ENCODE results near the gene SSTR3. TPM values are rescaled to one million over a fixed set of nuclear protein-coding genes. Genes with fewer than 3 reads are reported as not detected.
A peak's percentile ranks its signal among the peaks of the same experiment; 100 is the strongest.

The SSTR3 gene
- total RNA-seq, 1 donor from 2014 or later = not detected

DNA sequence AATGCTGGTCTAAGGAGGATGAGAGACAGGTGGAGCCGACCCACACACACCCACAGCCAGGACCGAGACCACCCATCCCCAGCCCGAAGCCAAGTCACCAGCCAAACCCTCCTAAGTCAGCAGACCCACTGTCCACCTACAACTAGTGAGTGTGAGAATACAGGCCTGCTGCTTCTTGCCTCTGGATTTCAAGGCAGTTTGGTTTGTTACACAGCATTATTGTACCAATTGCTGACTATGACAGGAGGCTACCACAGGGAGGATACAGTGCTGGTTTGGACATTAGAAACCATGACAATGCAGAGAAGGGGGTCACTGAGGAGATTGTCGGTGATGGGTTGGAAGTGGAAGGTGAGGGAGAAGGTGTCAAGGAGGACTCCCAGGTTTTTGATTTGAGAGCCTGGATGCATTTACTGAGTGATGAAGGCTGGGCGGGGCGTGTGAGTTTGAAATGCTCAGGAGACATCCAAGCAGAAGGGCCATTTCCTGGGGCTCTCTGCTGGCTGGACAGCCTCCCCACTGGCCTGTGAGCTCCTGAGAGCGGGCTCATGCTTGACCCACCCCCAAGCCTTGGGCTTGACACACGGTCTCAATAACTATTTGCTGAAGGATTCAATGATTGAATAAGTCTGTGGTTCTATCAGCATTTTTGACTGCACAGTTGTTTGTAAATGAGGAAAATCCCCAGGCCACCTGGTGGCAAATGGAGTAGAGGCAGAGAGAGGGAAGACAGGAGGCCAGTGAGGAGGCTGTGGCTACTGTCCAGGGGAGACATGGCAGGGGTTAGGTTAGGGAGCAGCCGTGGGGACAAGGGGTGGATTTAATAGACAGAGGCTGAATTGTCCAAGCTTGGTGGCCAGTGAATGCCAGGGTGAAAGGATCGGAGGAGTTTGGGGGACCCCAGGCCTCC, 9.4 kb upstream of the SSTR3 start:
- Histone ChIP-seq H3K4me3 (no peak overlapping the region), H3K36me3 (no peaks in the 10 kb centered on the region), H3K9me3 (no peaks in the 10 kb centered on the region), H3K27me3 (peaks cover 5% of the 10 kb centered on the region), H3K27ac (peak overlapping the region; percentile 30), H3K4me1 (no peaks in the 10 kb centered on the region)
- ATAC-seq (no peak), DNase-seq (no peak)
- TF ChIP-seq, protein P1, sequence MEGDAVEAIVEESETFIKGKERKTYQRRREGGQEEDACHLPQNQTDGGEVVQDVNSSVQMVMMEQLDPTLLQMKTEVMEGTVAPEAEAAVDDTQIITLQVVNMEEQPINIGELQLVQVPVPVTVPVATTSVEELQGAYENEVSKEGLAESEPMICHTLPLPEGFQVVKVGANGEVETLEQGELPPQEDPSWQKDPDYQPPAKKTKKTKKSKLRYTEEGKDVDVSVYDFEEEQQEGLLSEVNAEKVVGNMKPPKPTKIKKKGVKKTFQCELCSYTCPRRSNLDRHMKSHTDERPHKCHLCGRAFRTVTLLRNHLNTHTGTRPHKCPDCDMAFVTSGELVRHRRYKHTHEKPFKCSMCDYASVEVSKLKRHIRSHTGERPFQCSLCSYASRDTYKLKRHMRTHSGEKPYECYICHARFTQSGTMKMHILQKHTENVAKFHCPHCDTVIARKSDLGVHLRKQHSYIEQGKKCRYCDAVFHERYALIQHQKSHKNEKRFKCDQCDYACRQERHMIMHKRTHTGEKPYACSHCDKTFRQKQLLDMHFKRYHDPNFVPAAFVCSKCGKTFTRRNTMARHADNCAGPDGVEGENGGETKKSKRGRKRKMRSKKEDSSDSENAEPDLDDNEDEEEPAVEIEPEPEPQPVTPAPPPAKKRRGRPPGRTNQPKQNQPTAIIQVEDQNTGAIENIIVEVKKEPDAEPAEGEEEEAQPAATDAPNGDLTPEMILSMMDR (IDR thresholded peaks at IDR 0.05) = no peak
- intact Hi-C loops (cut with DNase I) = no loop called here

GRCh38 chr22:37220543-37220981, 8.3 kb upstream of the SSTR3 start:
- no peak overlapping the region for H3K27ac ChIP-seq
- H3K36me3 ChIP-seq = no peaks in the 10 kb centered on the region

GRCh38 chr22:37219533-37219932, 7.3 kb upstream of the SSTR3 start:
- H3K9me3 ChIP-seq = no peaks in the 10 kb centered on the region
- intact Hi-C loops (cut with DNase I) = no loop called here
- peaks cover 5% of the 10 kb centered on the region for H3K27me3 ChIP-seq
- H3K4me1 ChIP-seq = no peaks in the 10 kb centered on the region
- no peak overlapping the region for H3K27ac ChIP-seq
- ATAC-seq = no peak
- no peaks in the 10 kb centered on the region for H3K36me3 ChIP-seq
- TF ChIP-seq, protein P1 (IDR thresholded peaks at IDR 0.05) = no peak
- DNase-seq = no peak
- no peak overlapping the region for H3K4me3 ChIP-seq

More at GRCh38 chr22:37220543-37220981, 8.3 kb upstream of the SSTR3 start:
- intact Hi-C loops (cut with DNase I) = no loop called here
- ATAC-seq = no peak
- TF ChIP-seq, protein P1 (IDR thresholded peaks at IDR 0.05) = no peak
- Histone ChIP-seq H3K9me3 (no peaks in the 10 kb centered on the region), H3K27me3 (peaks cover 5% of the 10 kb centered on the region), H3K4me3 (no peak overlapping the region), H3K4me1 (no peaks in the 10 kb centered on the region)
- no peak for DNase-seq

DNA sequence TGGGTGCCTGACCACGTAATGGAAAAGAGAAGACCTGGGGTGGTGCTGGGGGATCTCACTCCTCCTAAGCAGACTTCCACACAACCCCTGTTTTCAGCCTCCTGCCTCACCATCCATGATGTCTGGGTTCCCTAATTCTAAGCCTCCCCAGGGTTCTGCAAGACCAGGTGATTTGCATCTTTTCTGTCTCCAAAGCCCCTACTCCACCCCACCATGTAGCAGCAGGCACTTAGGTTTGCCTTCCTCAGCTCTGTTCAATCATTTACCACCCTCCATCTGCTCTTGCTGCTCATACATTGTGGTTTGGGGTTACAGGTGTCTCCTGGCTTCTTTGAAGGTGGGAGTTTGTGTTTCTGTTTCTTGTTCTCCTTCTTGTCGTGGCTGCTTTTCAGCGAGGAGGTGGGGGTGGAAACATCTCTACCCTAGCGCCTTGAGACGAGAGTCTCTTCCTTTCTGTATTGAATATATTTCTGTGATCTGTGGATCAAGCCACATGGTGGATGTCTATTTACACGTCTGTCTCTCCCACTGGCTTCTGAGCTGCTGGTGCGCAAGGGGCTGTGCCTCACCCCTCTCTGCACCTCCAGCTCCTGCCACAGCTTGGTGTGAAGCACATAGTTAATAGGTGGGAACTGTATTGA, 6.6 kb upstream of the SSTR3 start:
- no peak overlapping the region for H3K27ac ChIP-seq
- no peaks in the 10 kb centered on the region for H3K4me1 ChIP-seq
- TF ChIP-seq, protein P1 (IDR thresholded peaks at IDR 0.05) = no peak
- H3K27me3 ChIP-seq = peaks cover 5% of the 10 kb centered on the region
- intact Hi-C loops (cut with DNase I) = no loop called here
- no peak for ATAC-seq
- no peak overlapping the region for H3K4me3 ChIP-seq
- H3K9me3 ChIP-seq = no peaks in the 10 kb centered on the region
- no peak for DNase-seq
- no peaks in the 10 kb centered on the region for H3K36me3 ChIP-seq

DNA sequence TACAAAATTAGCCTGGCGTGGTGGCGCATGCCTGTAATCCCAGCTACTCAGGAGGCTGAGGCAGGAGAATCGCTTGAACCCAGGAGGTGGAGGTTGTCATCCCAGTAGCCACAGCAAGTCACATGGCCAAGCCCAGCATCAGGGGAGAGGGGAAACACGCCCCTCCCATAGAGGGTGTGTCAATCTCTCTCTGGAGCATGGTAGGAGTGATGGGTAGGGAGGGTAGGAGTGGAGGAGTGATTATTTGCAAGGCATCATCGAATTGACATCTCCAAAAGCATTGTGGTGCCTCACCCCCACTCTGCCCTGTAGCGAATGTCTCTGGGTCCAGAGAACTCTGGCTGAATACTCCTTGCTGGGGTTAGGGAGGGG, 6.1 kb upstream of the SSTR3 start:
- no peak overlapping the region for H3K4me3 ChIP-seq
- TF ChIP-seq, protein P1 (IDR thresholded peaks at IDR 0.05) = no peak
- intact Hi-C loops (cut with DNase I) = no loop called here
- no peaks in the 10 kb centered on the region for H3K4me1 ChIP-seq
- no peak for DNase-seq
- H3K27ac ChIP-seq = no peak overlapping the region
- no peak for ATAC-seq
- H3K27me3 ChIP-seq = peaks cover 5% of the 10 kb centered on the region
- H3K36me3 ChIP-seq = no peaks in the 10 kb centered on the region
- no peaks in the 10 kb centered on the region for H3K9me3 ChIP-seq

All from upper lobe of right lung (tissue), 1 donor.